Endodermal cell (in vitro differentiated cells): Measurements from ENCODE around the gene MSX2. TPM values are rescaled to one million over a fixed set of nuclear protein-coding genes. Genes with fewer than 3 reads are reported as not detected.
A peak's percentile ranks its signal among the peaks of the same experiment; 100 is the strongest.

ENCODE experiments used
- DNase-seq: peaks from one replicate; pipeline ENCODE4 v3.0.0-alpha.2; 2017
- H3K27ac ChIP-seq: 2 replicates; pipeline ENCODE4 v1.5.1; 2013; ENCODE audit warnings: mild to moderate bottlenecking, low read depth, low read length, moderate library complexity
- H3K27me3 ChIP-seq: 2 replicates; pipeline ENCODE4 v1.6.1; 2013; ENCODE audit warnings: mild to moderate bottlenecking, low read length, moderate library complexity; ENCODE audit not compliant: insufficient read depth, control insufficient read depth, poor library complexity, severe bottlenecking
- H3K36me3 ChIP-seq: 2 replicates; pipeline ENCODE4 v1.7.0; 2013; ENCODE audit warnings: mild to moderate bottlenecking, low read length, moderate library complexity; ENCODE audit not compliant: control insufficient read depth, insufficient read depth
- H3K4me1 ChIP-seq: one replicate; pipeline ENCODE4 v1.7.0; 2013; ENCODE audit warnings: low read length; ENCODE audit not compliant: control insufficient read depth, insufficient read depth
- H3K4me3 ChIP-seq: 2 replicates; pipeline ENCODE4 v1.5.1; 2013; ENCODE audit warnings: mild to moderate bottlenecking, low read length, moderate library complexity
- H3K9ac ChIP-seq: 2 replicates; pipeline ENCODE4 v1.6.1; 2013; ENCODE audit warnings: mild to moderate bottlenecking, low read length, moderate library complexity; ENCODE audit not compliant: poor library complexity, severe bottlenecking; ENCODE audit errors: extremely low read depth
- H3K9me3 ChIP-seq: 2 replicates; pipeline ENCODE4 v1.6.1; 2013; ENCODE audit warnings: mild to moderate bottlenecking, low read length, moderate library complexity; ENCODE audit not compliant: control insufficient read depth
- H3K27ac Mint-ChIP-seq: 2 replicates; pipeline ENCODE4 v1.8.0; 2020; ENCODE audit warnings: mixed read lengths
- H3K27me3 Mint-ChIP-seq: 2 replicates; pipeline ENCODE4 v1.8.0; 2021; ENCODE audit warnings: mild to moderate bottlenecking, mixed read lengths; ENCODE audit not compliant: insufficient read depth
- H3K36me3 Mint-ChIP-seq: 2 replicates; pipeline ENCODE4 v1.8.0; 2020; ENCODE audit warnings: low read depth, mixed read lengths
- H3K4me1 Mint-ChIP-seq: 2 replicates; pipeline ENCODE4 v1.8.0; 2020; ENCODE audit warnings: mixed read lengths
- H3K4me3 Mint-ChIP-seq: 2 replicates; pipeline ENCODE4 v1.8.0; 2020; ENCODE audit warnings: mild to moderate bottlenecking, moderate library complexity, mixed read lengths
- H3K9me3 Mint-ChIP-seq: 2 replicates; pipeline ENCODE4 v1.8.0; 2020; ENCODE audit warnings: mild to moderate bottlenecking, mixed read lengths
- WGBS, 2 experiments: methylation state at CpG; one replicate each; pipeline versions ENCODE4 v1.1.5 to v1.1.7; 2013; ENCODE audit warnings: missing lambda C conversion rate in 2 of 2, mixed read lengths in 1 of 2; ENCODE audit not compliant: insufficient coverage in 1 of 2, insufficient read length in 1 of 2; 5-methylcytosine and 5-hydroxymethylcytosine counted together
- total RNA-seq, 2 donors: library from RNA; stranded (reverse); fragmentation: NEBNext Ultra II Directional in 1 of 2; extraction: Animal tissue kit (Norgen Biotek cat#: 25700) in 1 of 2; gene quantifications; 2 replicates in 1 of 2; 3 replicates in 1 of 2; pipeline ENCODE4 v1.2.1, GENCODE V29; 2021
- TF ChIP-seq, protein P1 (sequence below): fragments of 200-600 bp; sonication (generic); conservative IDR thresholded peaks from 2 replicates; pipeline ENCODE4 v1.5.0; 2021; ENCODE audit warnings: antibody characterized with exemption, mild to moderate bottlenecking

Gene MSX2
- total RNA-seq, 2 donors from 2014 or later: 4.2 to 20.0 TPM

DNA sequence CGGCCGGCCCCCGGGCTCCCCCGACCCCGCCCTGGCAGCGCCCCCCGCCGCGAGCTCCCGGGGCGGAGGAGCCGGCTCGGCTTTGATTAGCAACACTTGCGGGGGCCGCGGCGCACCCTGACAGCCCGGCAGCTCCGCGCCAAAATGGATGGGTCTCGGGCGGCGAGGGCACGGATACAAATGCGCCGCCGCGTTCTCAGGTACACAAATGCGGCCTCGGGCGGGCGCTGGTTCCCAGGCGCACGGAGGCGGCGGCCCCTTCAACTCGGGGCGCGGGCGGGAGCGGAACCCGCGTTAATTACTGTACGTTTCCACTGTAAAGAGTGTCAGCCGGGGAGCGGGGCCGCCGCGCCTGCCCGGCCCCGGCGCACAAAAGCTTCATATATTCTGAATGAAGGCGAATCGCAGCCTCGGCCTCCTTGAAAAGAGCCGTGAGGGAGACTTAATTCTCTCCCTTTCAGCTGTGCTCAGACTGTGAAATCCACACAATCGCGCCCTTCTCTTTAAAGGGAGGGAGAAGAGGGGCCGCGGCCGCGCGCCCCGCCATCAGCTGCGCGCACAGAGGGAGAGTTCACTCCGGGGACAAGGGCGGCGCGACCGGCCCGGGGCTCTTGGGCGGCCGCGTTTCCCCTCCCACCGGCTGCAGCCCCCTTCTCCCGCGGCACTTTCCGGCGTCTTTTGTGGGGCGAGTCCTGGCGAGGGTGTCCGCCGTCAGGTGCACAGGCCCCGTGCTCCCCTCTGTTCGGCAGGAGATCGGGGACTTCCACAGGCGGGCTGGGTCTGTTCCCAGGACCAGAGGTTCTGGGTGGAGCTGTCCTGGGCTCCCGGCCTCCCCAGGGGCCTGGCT, 27.0 kb downstream of the MSX2 start:
- Histone ChIP-seq H3K36me3 (no peaks in the 10 kb centered on the region), H3K4me3 (peak overlapping the region; percentile 80), H3K27ac (peak overlapping the region; percentile 80), H3K9ac (no peak overlapping the region), H3K9me3 (no peaks in the 10 kb centered on the region), H3K27me3 (peaks cover 62% of the 10 kb centered on the region), H3K4me1 (no peaks in the 10 kb centered on the region)
- Mint-ChIP-seq H3K4me3 (peak overlapping the region; percentile 65), H3K4me1 (no peaks in the 10 kb centered on the region), H3K27me3 (peaks cover 72% of the 10 kb centered on the region), H3K27ac (no peak overlapping the region), H3K9me3 (no peaks in the 10 kb centered on the region), H3K36me3 (no peaks in the 10 kb centered on the region)
- TF ChIP-seq, protein P1, sequence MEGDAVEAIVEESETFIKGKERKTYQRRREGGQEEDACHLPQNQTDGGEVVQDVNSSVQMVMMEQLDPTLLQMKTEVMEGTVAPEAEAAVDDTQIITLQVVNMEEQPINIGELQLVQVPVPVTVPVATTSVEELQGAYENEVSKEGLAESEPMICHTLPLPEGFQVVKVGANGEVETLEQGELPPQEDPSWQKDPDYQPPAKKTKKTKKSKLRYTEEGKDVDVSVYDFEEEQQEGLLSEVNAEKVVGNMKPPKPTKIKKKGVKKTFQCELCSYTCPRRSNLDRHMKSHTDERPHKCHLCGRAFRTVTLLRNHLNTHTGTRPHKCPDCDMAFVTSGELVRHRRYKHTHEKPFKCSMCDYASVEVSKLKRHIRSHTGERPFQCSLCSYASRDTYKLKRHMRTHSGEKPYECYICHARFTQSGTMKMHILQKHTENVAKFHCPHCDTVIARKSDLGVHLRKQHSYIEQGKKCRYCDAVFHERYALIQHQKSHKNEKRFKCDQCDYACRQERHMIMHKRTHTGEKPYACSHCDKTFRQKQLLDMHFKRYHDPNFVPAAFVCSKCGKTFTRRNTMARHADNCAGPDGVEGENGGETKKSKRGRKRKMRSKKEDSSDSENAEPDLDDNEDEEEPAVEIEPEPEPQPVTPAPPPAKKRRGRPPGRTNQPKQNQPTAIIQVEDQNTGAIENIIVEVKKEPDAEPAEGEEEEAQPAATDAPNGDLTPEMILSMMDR: no peak
- peak; percentile 79 for DNase-seq
- 3% methylated on average over 32 to 89 of the region's 89 CpGs for WGBS, 2 experiments

DNA sequence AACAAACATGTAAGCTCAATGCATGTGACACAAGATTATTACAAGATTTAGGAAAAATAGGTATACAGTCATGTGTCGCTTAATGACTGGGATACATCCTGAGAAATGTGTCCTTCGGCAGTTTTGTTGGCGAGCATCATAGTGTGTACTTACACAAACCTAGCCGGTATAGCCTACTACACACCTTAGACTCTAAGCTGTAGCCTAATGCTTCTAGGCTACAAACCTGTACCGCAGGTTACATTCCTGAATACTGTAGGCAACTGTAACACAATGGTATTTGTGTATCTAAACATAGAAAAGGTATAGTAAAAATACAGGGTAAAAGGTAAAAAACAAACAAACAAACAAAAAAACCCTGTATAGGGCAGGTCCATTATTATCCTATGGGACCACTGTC, 27.7 kb downstream of the MSX2 start:
- H3K36me3 ChIP-seq: no peaks in the 10 kb centered on the region
- TF ChIP-seq, protein P1: no peak
- Mint-ChIP-seq H3K27ac (no peak overlapping the region), H3K4me1 (no peaks in the 10 kb centered on the region), H3K9me3 (no peaks in the 10 kb centered on the region), H3K27me3 (peaks cover 68% of the 10 kb centered on the region), H3K4me3 (peak overlapping the region; percentile 65), H3K36me3 (no peaks in the 10 kb centered on the region)
- H3K9ac ChIP-seq: no peak overlapping the region
- DNase-seq: no peak
- H3K27me3 ChIP-seq: peaks cover 62% of the 10 kb centered on the region
- peak overlapping the region; percentile 80 for H3K4me3 ChIP-seq
- WGBS, 2 experiments: 94 to 98% methylated on average over 4 to 5 of the region's 5 CpGs
- no peak overlapping the region for H3K27ac ChIP-seq
- H3K4me1 ChIP-seq: no peaks in the 10 kb centered on the region
- no peaks in the 10 kb centered on the region for H3K9me3 ChIP-seq

DNA sequence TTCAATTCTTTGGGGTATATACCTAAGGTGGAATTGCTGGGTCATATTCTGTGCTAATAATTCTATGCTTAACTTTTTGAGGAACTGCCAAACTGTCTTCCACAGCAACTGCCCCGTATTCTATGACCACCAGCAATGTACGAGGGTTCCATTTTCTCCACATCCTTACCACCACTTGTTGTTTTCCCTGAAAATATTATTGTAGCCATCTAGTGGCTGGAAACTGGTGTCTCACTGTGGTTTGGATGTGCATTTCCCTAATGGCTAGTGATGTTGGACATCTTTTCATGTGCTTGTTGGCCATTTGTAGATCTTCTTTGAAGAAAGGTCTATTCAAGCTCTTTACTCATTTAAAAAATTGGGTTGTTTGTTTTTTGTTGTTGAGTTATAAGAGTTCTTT, 30.7 kb downstream of the MSX2 start:
- no peak overlapping the region for H3K4me3 Mint-ChIP-seq
- WGBS, 2 experiments: 80 to 94% methylated on average over 1 to 2 of the region's 2 CpGs
- no peak overlapping the region for H3K9ac ChIP-seq
- no peaks in the 10 kb centered on the region for H3K9me3 Mint-ChIP-seq
- no peaks in the 10 kb centered on the region for H3K36me3 Mint-ChIP-seq
- no peaks in the 10 kb centered on the region for H3K4me1 Mint-ChIP-seq
- no peaks in the 10 kb centered on the region for H3K4me1 ChIP-seq
- H3K27me3 ChIP-seq: peaks cover 38% of the 10 kb centered on the region
- DNase-seq: no peak
- TF ChIP-seq, protein P1: peak; percentile 63
- no peaks in the 10 kb centered on the region for H3K9me3 ChIP-seq
- H3K27me3 Mint-ChIP-seq: peaks cover 42% of the 10 kb centered on the region
- H3K27ac ChIP-seq: no peak overlapping the region
- H3K4me3 ChIP-seq: no peak overlapping the region
- H3K36me3 ChIP-seq: no peaks in the 10 kb centered on the region
- no peak overlapping the region for H3K27ac Mint-ChIP-seq
